Measurements from ENCODE around the gene SLC37A4.
"Not testable (repeated sequence)": the region's sequence is repeated elsewhere in the genome, so short reads cannot be mapped to it uniquely, and the experiment has no call there.

Gene SLC37A4

GRCh38 chr11:119018074-119018938 lies 12.4 kb downstream of the SLC37A4 start, which contains the start of the genes RPS25 and TRAPPC4:
TSS of gene RPS25 (minus strand) at chr11:119018343. CDS start at chr11:119018284, 59 bp downstream.
TSS of gene TRAPPC4 (plus strand) at chr11:119018766. CDS start at chr11:119018796, 30 bp downstream.
- in situ Hi-C loops (cut with MboI; ENCODE audit: low sequenced_read_pairs) = no loop called here

GRCh38 chr11:119017377-119017776 lies 13.3 kb downstream of the SLC37A4 start:
- in situ Hi-C loops (cut with MboI; ENCODE audit: low sequenced_read_pairs) = not testable (repeated sequence)

- in situ Hi-C loops (cut with MboI; ENCODE audit: low sequenced_read_pairs) = no loop called here
Observed at GRCh38 chr11:119016216-119017009, 14.3 kb downstream of the SLC37A4 start.

GRCh38 chr11:119015054-119015611 lies 15.5 kb downstream of the SLC37A4 start:
- in situ Hi-C loops (cut with MboI; ENCODE audit: low sequenced_read_pairs) = no loop called here

GRCh38 chr11:119014209-119014924 lies 16.3 kb downstream of the SLC37A4 start:
- in situ Hi-C loops (cut with MboI; ENCODE audit: low sequenced_read_pairs) = no loop called here

- in situ Hi-C loops (cut with MboI; ENCODE audit: low sequenced_read_pairs) = no loop called here
Observed at GRCh38 chr11:119012629-119013170, 18.0 kb downstream of the SLC37A4 start.

- in situ Hi-C loops (cut with MboI; ENCODE audit: low sequenced_read_pairs) = no loop called here
Observed at GRCh38 chr11:119011476-119012053, 19.1 kb downstream of the SLC37A4 start.

- in situ Hi-C loops (cut with MboI; ENCODE audit: low sequenced_read_pairs) = no loop called here
Observed at GRCh38 chr11:119006656-119007055, 24.0 kb downstream of the SLC37A4 start.

GRCh38 chr11:119000906-119001305 lies 29.8 kb downstream of the SLC37A4 start:
- in situ Hi-C loops (cut with MboI; ENCODE audit: low sequenced_read_pairs) = no loop called here

- in situ Hi-C loops (cut with MboI; ENCODE audit: low sequenced_read_pairs) = no loop called here
Observed at GRCh38 chr11:118998822-118999221, 31.9 kb downstream of the SLC37A4 start.

- in situ Hi-C loops (cut with MboI; ENCODE audit: low sequenced_read_pairs) = no loop called here
Observed at GRCh38 chr11:118998388-118998717, 32.3 kb downstream of the SLC37A4 start.

- in situ Hi-C loops (cut with MboI; ENCODE audit: low sequenced_read_pairs) = no loop called here
Observed at GRCh38 chr11:118997627-118998387, 32.9 kb downstream of the SLC37A4 start, which contains the start of gene CENATAC. TSS of gene CENATAC (plus strand) at chr11:118998138. CDS start at chr11:118998198, 60 bp downstream.

GRCh38 chr11:118996926-118997626 lies 33.6 kb downstream of the SLC37A4 start:
- in situ Hi-C loops (cut with MboI; ENCODE audit: low sequenced_read_pairs) = no loop called here

- in situ Hi-C loops (cut with MboI; ENCODE audit: low sequenced_read_pairs) = not testable (repeated sequence)
Observed at GRCh38 chr11:118991486-118992038, 39.1 kb downstream of the SLC37A4 start.

GRCh38 chr11:118988280-118988679 lies 42.4 kb downstream of the SLC37A4 start:
- in situ Hi-C loops (cut with MboI; ENCODE audit: low sequenced_read_pairs) = no loop called here

- in situ Hi-C loops (cut with MboI; ENCODE audit: low sequenced_read_pairs) = no loop called here
Observed at GRCh38 chr11:118984825-118985224, 45.9 kb downstream of the SLC37A4 start.

- in situ Hi-C loops (cut with MboI; ENCODE audit: low sequenced_read_pairs) = not testable (repeated sequence)
Observed at GRCh38 chr11:118984337-118984736, 46.3 kb downstream of the SLC37A4 start.

GRCh38 chr11:118980191-118980881 lies 50.3 kb downstream of the SLC37A4 start:
- in situ Hi-C loops (cut with MboI; ENCODE audit: low sequenced_read_pairs) = no loop called here

Measured in hTERT RPE-1 (cell line).